Upper lobe of right lung (tissue), 1 donor: ENCODE results near the gene PRELID2. TPM values are rescaled to one million over a fixed set of nuclear protein-coding genes. Genes with fewer than 3 reads are reported as not detected.

ENCODE experiments used
- ATAC-seq: fragments of 200-7000 bp; cut with Tn5 transposase; one replicate; pipeline ENCODE4 v1.9.1; 2020; ENCODE audit warnings: mild to moderate bottlenecking, moderate library complexity
- DNase-seq: peaks from one replicate; pipeline ENCODE4 v3.0.0-alpha.2; 2020
- H3K27ac ChIP-seq: fragments of 200-600 bp; one replicate; pipeline ENCODE4 v1.8.0; 2022
- H3K27me3 ChIP-seq: fragments of 200-600 bp; one replicate; pipeline ENCODE4 v1.8.0; 2022; ENCODE audit warnings: mild to moderate bottlenecking
- H3K36me3 ChIP-seq: fragments of 200-600 bp; one replicate; pipeline ENCODE4 v1.8.0; 2022
- H3K4me1 ChIP-seq: fragments of 200-600 bp; one replicate; pipeline ENCODE4 v1.8.0; 2022
- H3K4me3 ChIP-seq: fragments of 200-600 bp; one replicate; pipeline ENCODE4 v1.8.0; 2022; ENCODE audit warnings: mild to moderate bottlenecking
- H3K9me3 ChIP-seq: fragments of 200-600 bp; one replicate; pipeline ENCODE4 v1.8.0; 2022
- CTCF ChIP-seq: fragments of 200-600 bp; IDR thresholded peaks from one replicate; pipeline ENCODE4 v1.8.0; 2022; ENCODE audit warnings: antibody characterized with exemption
- intact Hi-C: fragments of 100-400 bp; cut with DNase I; formaldehyde crosslinking; loops from one replicate; pipeline ENCODE4 v1.11.0; 2022
- long read RNA-seq: library from polyadenylated mRNA; unstranded; transcript quantifications from one replicate; pipeline ENCODE4 v2.0.0, GENCODE V29; 2021
- total RNA-seq: library from RNA; stranded (reverse); fragmentation: NEBNext Ultra II Directional; extraction: Animal tissue kit (Norgen Biotek cat#: 25700); gene quantifications from one replicate; pipeline ENCODE4 v1.2.1, GENCODE V29; 2021
- donor health status: DM: no; HTN: yes; CAD: no; lungs with severe emphysema.

PRELID2 gene
- total RNA-seq, result 9.2 TPM
- long read RNA-seq, partial matches to known transcripts, result 0 of 6 reads
- long read RNA-seq, other reads (novel, unspliced or antisense), result 6 of 6 reads

GRCh38 chr5:145834917-145835847, at the start of gene PRELID2:
TSS of gene PRELID2 (minus strand) at chr5:145835342. CDS start at chr5:145835251, 91 bp downstream.
- H3K27ac ChIP-seq, result peak within 1 kb of the TSS; percentile 65
- intact Hi-C loops, result no loop called here
- H3K36me3 ChIP-seq, result no peaks in the 10 kb centered on the region
- H3K4me3 ChIP-seq, result peak within 1 kb of the TSS; percentile 72
- DNase-seq, result peak; percentile 94
- no peaks in the 10 kb centered on the region for H3K9me3 ChIP-seq
- peak; percentile 9 for TF ChIP-seq CTCF
- H3K4me1 ChIP-seq, result peaks cover 24% of the 10 kb centered on the region
- ATAC-seq, result peak; percentile 98
- no peaks in the 10 kb centered on the region for H3K27me3 ChIP-seq

GRCh38 chr5:145874765-145875164, 39.6 kb upstream of the PRELID2 start:
- no peak for TF ChIP-seq CTCF
- ATAC-seq (no peak), DNase-seq (no peak)
- intact Hi-C loops, result no loop called here
- H3K36me3 ChIP-seq, result no peaks in the 10 kb centered on the region
- H3K4me1 ChIP-seq, result no peaks in the 10 kb centered on the region
- H3K4me3 ChIP-seq, result no peak overlapping the region
- no peaks in the 10 kb centered on the region for H3K9me3 ChIP-seq
- no peaks in the 10 kb centered on the region for H3K27me3 ChIP-seq
- H3K27ac ChIP-seq, result no peak overlapping the region

- Histone ChIP-seq H3K4me1 (no peaks in the 10 kb centered on the region), H3K36me3 (no peaks in the 10 kb centered on the region), H3K27me3 (no peaks in the 10 kb centered on the region), H3K4me3 (no peak within 1 kb of the TSS), H3K27ac (no peak within 1 kb of the TSS), H3K9me3 (no peaks in the 10 kb centered on the region)
- intact Hi-C loops, result no loop called here
- no peak for ATAC-seq
- no peak for DNase-seq
- no peak for TF ChIP-seq CTCF
These were observed 37.8 kb upstream of the PRELID2 start, which contains the start of gene GRXCR2 for GRCh38 chr5:145872914-145873313. TSS of gene GRXCR2 (minus strand) at chr5:145873014. CDS start at chr5:145872968, 46 bp downstream.

- no peaks in the 10 kb centered on the region for H3K9me3 ChIP-seq
- H3K36me3 ChIP-seq, result no peaks in the 10 kb centered on the region
- ATAC-seq (no peak), DNase-seq (no peak)
- no peaks in the 10 kb centered on the region for H3K4me1 ChIP-seq
- H3K4me3 ChIP-seq, result no peak overlapping the region
- no peaks in the 10 kb centered on the region for H3K27me3 ChIP-seq
- intact Hi-C loops, result no loop called here
- H3K27ac ChIP-seq, result no peak overlapping the region
- no peak for TF ChIP-seq CTCF
These were observed 37.3 kb upstream of the PRELID2 start for GRCh38 chr5:145872486-145872885.

- intact Hi-C loops, result no loop called here
- TF ChIP-seq CTCF, result no peak
- H3K4me3 ChIP-seq, result no peak overlapping the region
- ATAC-seq (no peak), DNase-seq (no peak)
- H3K27me3 ChIP-seq, result no peaks in the 10 kb centered on the region
- no peaks in the 10 kb centered on the region for H3K9me3 ChIP-seq
- no peaks in the 10 kb centered on the region for H3K4me1 ChIP-seq
- no peak overlapping the region for H3K27ac ChIP-seq
- H3K36me3 ChIP-seq, result no peaks in the 10 kb centered on the region
These were observed 34.6 kb upstream of the PRELID2 start for GRCh38 chr5:145869753-145870152.
